ENCODE measurements around the gene DOCK2.

The DOCK2 gene

GRCh38 chr5:169695025-169695625, 58.0 kb downstream of the DOCK2 start:
- DNase-seq, result no peak

- no peak for DNase-seq
Measured at GRCh38 chr5:169695919-169696490, 58.9 kb downstream of the DOCK2 start.

GRCh38 chr5:169696621-169697510, 59.8 kb downstream of the DOCK2 start:
- no peak for DNase-seq

GRCh38 chr5:169697511-169697890, 60.4 kb downstream of the DOCK2 start:
- no peak for DNase-seq

GRCh38 chr5:169697976-169698375, 60.9 kb downstream of the DOCK2 start:
- no peak for DNase-seq

GRCh38 chr5:169700611-169701010, 63.5 kb downstream of the DOCK2 start:
- DNase-seq, result no peak

- no peak for DNase-seq
Measured at GRCh38 chr5:169701910-169702451, 64.9 kb downstream of the DOCK2 start.

- no peak for DNase-seq
Measured at GRCh38 chr5:169702693-169703481, 65.8 kb downstream of the DOCK2 start.

GRCh38 chr5:169703813-169704212, 66.7 kb downstream of the DOCK2 start:
- DNase-seq, result no peak

GRCh38 chr5:169705322-169705721, 68.2 kb downstream of the DOCK2 start:
- no peak for DNase-seq

- DNase-seq, result no peak
Measured at GRCh38 chr5:169706071-169706470, 69.0 kb downstream of the DOCK2 start.

GRCh38 chr5:169706758-169707450, 69.8 kb downstream of the DOCK2 start:
- DNase-seq, result no peak

GRCh38 chr5:169707686-169708085, 70.6 kb downstream of the DOCK2 start:
- no peak for DNase-seq

GRCh38 chr5:169710675-169711074, 73.6 kb downstream of the DOCK2 start:
- DNase-seq, result no peak

GRCh38 chr5:169711551-169712225, 74.6 kb downstream of the DOCK2 start:
- no peak for DNase-seq

- DNase-seq, result no peak
Measured at GRCh38 chr5:169712428-169712827, 75.4 kb downstream of the DOCK2 start.

GRCh38 chr5:169716287-169716686, 79.2 kb downstream of the DOCK2 start:
- DNase-seq, result no peak

- DNase-seq, result no peak
Measured at GRCh38 chr5:169717288-169717687, 80.2 kb downstream of the DOCK2 start.

GRCh38 chr5:169719360-169720314, 82.6 kb downstream of the DOCK2 start:
- no peak for DNase-seq

GRCh38 chr5:169721771-169722170, 84.7 kb downstream of the DOCK2 start:
- no peak for DNase-seq

Data from activated T-cell treated with anti-CD3 and anti-CD28 coated beads, Interleukin-2, amount 50 U/mL, for 1 hour (primary cell).